HG03066 (cell line): ENCODE data around the gene ANGPTL2.

Experiments used
- ATAC-seq: cut with Tn5 transposase; IDR thresholded peaks from one replicate; pipeline ENCODE4 v1.9.1; 2021; ENCODE audit warnings: low read depth; ENCODE audit not compliant: unreplicated experiment

The ANGPTL2 gene

GRCh38 chr9:127121628-127122175 lies 733 bp downstream of the ANGPTL2 start:
- ATAC-seq = no peak

- no peak for ATAC-seq
Measured at GRCh38 chr9:127119320-127119709, 3.1 kb downstream of the ANGPTL2 start.

GRCh38 chr9:127118597-127119319 lies 3.7 kb downstream of the ANGPTL2 start:
- no peak for ATAC-seq

GRCh38 chr9:127117801-127118200 lies 4.6 kb downstream of the ANGPTL2 start:
- no peak for ATAC-seq

- no peak for ATAC-seq
Measured at GRCh38 chr9:127116957-127117356, 5.5 kb downstream of the ANGPTL2 start.

GRCh38 chr9:127116088-127116726 lies 6.2 kb downstream of the ANGPTL2 start:
- no peak for ATAC-seq

- no peak for ATAC-seq
Measured at GRCh38 chr9:127114606-127115005, 7.8 kb downstream of the ANGPTL2 start.

- no peak for ATAC-seq
Measured at GRCh38 chr9:127113191-127113972, 9.1 kb downstream of the ANGPTL2 start.

- ATAC-seq = no peak
Measured at GRCh38 chr9:127112735-127113161, 9.7 kb downstream of the ANGPTL2 start.

- no peak for ATAC-seq
Measured at GRCh38 chr9:127112056-127112455, 10.4 kb downstream of the ANGPTL2 start.

GRCh38 chr9:127109212-127109711 lies 13.2 kb downstream of the ANGPTL2 start:
- ATAC-seq = no peak

- ATAC-seq = no peak
Measured at GRCh38 chr9:127107929-127108876, 14.2 kb downstream of the ANGPTL2 start.

GRCh38 chr9:127107171-127107928 lies 15.1 kb downstream of the ANGPTL2 start:
- no peak for ATAC-seq

- no peak for ATAC-seq
Measured at GRCh38 chr9:127106466-127106855, 16.0 kb downstream of the ANGPTL2 start.

GRCh38 chr9:127105805-127106465 lies 16.5 kb downstream of the ANGPTL2 start:
- ATAC-seq = no peak

GRCh38 chr9:127104581-127105311 lies 17.7 kb downstream of the ANGPTL2 start:
- no peak for ATAC-seq

GRCh38 chr9:127102788-127103187 lies 19.6 kb downstream of the ANGPTL2 start:
- ATAC-seq = no peak

GRCh38 chr9:127102176-127102575 lies 20.3 kb downstream of the ANGPTL2 start:
- no peak for ATAC-seq
